Fibroblast of lung (primary cell): ENCODE data around the gene SUSD1.

Source experiments
- CTCF ChIP-seq, 2 donors: IDR thresholded peaks in 1 of 2; conservative IDR thresholded peaks in 1 of 2; 1 replicate in 1 of 2; 2 replicates in 1 of 2; pipeline ENCODE4 v1.5.1; 2011 to 2012; ENCODE audit warnings: low read length in 2 of 2, control low read depth in 1 of 2, inconsistent platforms in 1 of 2, low read depth in 1 of 2, mild to moderate bottlenecking in 1 of 2
- EZH2 ChIP-seq: IDR thresholded peaks from 2 replicates; pipeline ENCODE4 v1.5.1; 2012; ENCODE audit warnings: low read length, control low read depth, mild to moderate bottlenecking; ENCODE audit errors: missing control alignments

DNA sequence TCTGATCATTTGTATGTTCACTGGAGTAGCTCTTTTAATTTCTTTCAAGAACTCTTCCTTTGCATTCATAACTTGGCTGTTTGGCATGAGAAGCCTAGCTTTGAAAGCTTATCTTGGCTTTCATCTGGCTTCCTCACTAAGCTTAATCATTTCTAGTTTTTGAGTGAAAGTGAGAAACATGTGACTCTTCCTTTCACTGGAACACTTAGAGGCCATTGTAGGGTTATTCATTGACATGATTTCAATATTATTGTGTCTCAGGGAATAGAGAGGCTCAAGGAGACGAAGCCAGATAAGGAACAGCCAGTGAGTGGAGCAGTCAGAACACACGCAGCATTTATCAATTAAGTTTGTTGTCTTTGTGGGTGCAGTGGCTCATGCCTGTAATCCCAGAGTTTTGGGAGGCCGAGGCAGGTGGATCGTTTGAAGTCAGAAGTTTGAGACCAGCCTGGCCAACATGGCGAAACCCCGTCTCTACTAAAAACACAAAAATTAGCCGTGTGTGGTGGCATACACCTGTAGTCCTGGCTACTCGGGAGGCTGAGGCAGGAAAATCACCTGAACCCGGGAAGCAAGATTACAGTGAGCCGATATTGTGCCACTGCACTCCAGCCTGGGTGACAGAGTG is 180.2 kb downstream of the SUSD1 start:
- TF ChIP-seq CTCF (conservative IDR thresholded peaks at IDR 0.05 in 1 of 2, IDR thresholded peaks at IDR 0.05 in 1 of 2; ENCODE audit: low read depth in 1 of 2, low read length in 2 of 2): no peak
- TF ChIP-seq EZH2: no peak
